Naive thymus-derived CD4-positive, alpha-beta T cell (primary cell): ENCODE results near the gene MGA. TPM values are rescaled to one million over a fixed set of nuclear protein-coding genes. Genes with fewer than 3 reads are reported as not detected.

Experiments used
- ATAC-seq: fragments of 150-1000 bp; cut with Tn5 transposase; 2 replicates; pipeline ENCODE4 v1.10.0; 2021; ENCODE audit warnings: mild to moderate bottlenecking, moderate library complexity
- CTCF ChIA-PET: fragments of 350-600 bp; sonication (Branson Sonifier 250); formaldehyde crosslinking; loops from one replicate; lab custom pipeline; 2021; ENCODE audit warnings: antibody characterized with exemption; lab: Charles Lee
- POLR2A ChIA-PET: fragments of 350-600 bp; sonication (Branson Sonifier 250); formaldehyde crosslinking; loops from one replicate; lab custom pipeline; 2021; ENCODE audit warnings: antibody characterized with exemption, inconsistent platforms; lab: Charles Lee
- DNase-seq, 9 donors: peaks; one replicate each; pipeline versions ENCODE4 v3.0.0 to v3.0.0-alpha.2; 2020 to 2022; ENCODE audit warnings: mixed read lengths in 1 of 9
- H3K27ac ChIP-seq: one replicate; pipeline ENCODE4 v1.7.0; 2013; ENCODE audit warnings: mild to moderate bottlenecking, low read depth, low read length, moderate library complexity
- H3K27me3 ChIP-seq, 2 donors: one replicate each; pipeline ENCODE4 v1.7.0; 2013; ENCODE audit warnings: low read length in 2 of 2, mild to moderate bottlenecking in 2 of 2, moderate library complexity in 2 of 2; ENCODE audit not compliant: control insufficient read depth in 2 of 2, insufficient read depth in 2 of 2
- H3K36me3 ChIP-seq, 3 experiments: 1 replicate in 2 of 3; 2 replicates in 1 of 3; pipeline ENCODE4 v1.7.0; 2013; ENCODE audit warnings: low read length in 3 of 3, mild to moderate bottlenecking in 3 of 3, moderate library complexity in 1 of 3; ENCODE audit not compliant: insufficient read depth in 3 of 3, control insufficient read depth in 2 of 3
- H3K4me1 ChIP-seq, 2 donors: one replicate each; pipeline ENCODE4 v1.7.0; 2013; ENCODE audit warnings: low read length in 2 of 2, mild to moderate bottlenecking in 2 of 2, moderate library complexity in 1 of 2; ENCODE audit not compliant: control insufficient read depth in 2 of 2, insufficient read depth in 2 of 2
- H3K4me3 ChIP-seq: 2 replicates; pipeline ENCODE4 v1.7.0; 2013; ENCODE audit warnings: mild to moderate bottlenecking, low read length
- H3K9me3 ChIP-seq, 3 experiments: 1 replicate in 2 of 3; 2 replicates in 1 of 3; pipeline ENCODE4 v1.7.0; 2013; ENCODE audit warnings: low read length in 3 of 3; ENCODE audit not compliant: control insufficient read depth in 2 of 3
- H3K27ac Mint-ChIP-seq, 9 donors: one replicate each; pipeline ENCODE4 v1.8.0; 2020 to 2022; ENCODE audit warnings: mixed read lengths in 9 of 9, mild to moderate bottlenecking in 8 of 9, moderate library complexity in 5 of 9, inconsistent platforms in 2 of 9
- H3K27me3 Mint-ChIP-seq, 5 donors: one replicate each; pipeline ENCODE4 v1.8.0; 2021 to 2022; ENCODE audit warnings: mixed read lengths in 5 of 5, mild to moderate bottlenecking in 1 of 5
- H3K36me3 Mint-ChIP-seq, 5 donors: one replicate each; pipeline ENCODE4 v1.8.0; 2020 to 2022; ENCODE audit warnings: mixed read lengths in 5 of 5, mild to moderate bottlenecking in 3 of 5, inconsistent platforms in 1 of 5
- H3K4me1 Mint-ChIP-seq, 7 donors: one replicate each; pipeline ENCODE4 v1.8.0; 2020 to 2022; ENCODE audit warnings: mixed read lengths in 7 of 7, mild to moderate bottlenecking in 3 of 7, inconsistent platforms in 1 of 7
- H3K4me3 Mint-ChIP-seq, 10 donors: one replicate each; pipeline ENCODE4 v1.8.0; 2020 to 2022; ENCODE audit warnings: mild to moderate bottlenecking in 10 of 10, mixed read lengths in 10 of 10, moderate library complexity in 6 of 10, inconsistent platforms in 2 of 10
- H3K9me3 Mint-ChIP-seq, 11 donors: one replicate each; pipeline ENCODE4 v1.8.0; 2020 to 2022; ENCODE audit warnings: mixed read lengths in 11 of 11, mild to moderate bottlenecking in 4 of 11, inconsistent platforms in 1 of 11, moderate library complexity in 1 of 11
- intact Hi-C, 2 donors: fragments of 100-400 bp; cut with micrococcal nuclease; formaldehyde crosslinking; loops; one replicate each; pipeline ENCODE4 v1.15.1; 2023
- polyA plus RNA-seq, 2 donors: library from polyadenylated mRNA; unstranded; fragments of 300-500 nt; fragmentation: Illumina TruSeq; gene quantifications; one replicate each; pipeline ENCODE4 v1.2.3, GENCODE V29; 2021
- total RNA-seq, 6 experiments: library from RNA in 5 of 6; stranded (reverse) in 5 of 6; gene quantifications; 1 replicate in 5 of 6; 2 replicates in 1 of 6; pipeline ENCODE4 v1.2.3 and lab custom pipeline; 2021 to 2026

MGA gene
- total and polyA plus RNA-seq, 7 experiments from 2014 or later = 12.7 to 73.8 (median 46.9) TPM

DNA sequence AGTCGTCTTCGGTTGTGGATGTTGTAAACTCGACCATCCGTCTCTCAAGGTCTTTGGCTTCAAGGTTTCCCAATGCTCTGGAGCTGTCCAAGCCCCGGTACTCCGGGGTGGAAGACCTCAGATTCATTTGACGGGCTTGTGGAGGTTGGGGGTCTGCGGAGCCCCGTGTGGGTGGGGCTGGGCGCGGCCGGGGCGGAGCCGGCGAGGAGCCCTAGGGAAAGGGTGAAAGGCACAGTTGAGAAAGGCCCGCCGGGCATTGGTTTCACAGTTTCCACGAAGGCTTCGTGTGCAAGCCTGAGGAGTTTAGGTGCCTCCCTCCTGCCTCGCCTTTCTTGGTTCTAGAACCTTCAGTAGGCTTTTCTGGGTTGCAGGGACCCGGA, 360 bp upstream of the MGA start:
- Histone ChIP-seq H3K27ac (peak overlapping the region; percentile 76), H3K27me3 (no peaks in the 10 kb centered on the region), H3K4me3 (peak overlapping the region; percentile 64), H3K36me3 (no peaks in the 10 kb centered on the region), H3K9me3 (no peaks in the 10 kb centered on the region), H3K4me1 (peaks cover 20 to 28% of the 10 kb centered on the region in 2 donors)
- POLR2A ChIA-PET = interaction anchor here (0.7 to 2.3 kb wide), 15 partner anchors 12 to 1434 kb away, joined by 3 to 19 read pairs (median 6); partner anchors contain the start of genes MAPKBP1 and RPAP1
- CTCF ChIA-PET = interaction anchor here (0.6 to 2.7 kb wide), 4 partner anchors 34 to 765 kb away, joined by 3 to 13 read pairs (median 5); partner anchors contain the start of gene VPS18
- peaks cover 0 to 7% (median 0%) of the 10 kb centered on the region in 11 donors for H3K9me3 Mint-ChIP-seq
- peak overlapping the region; percentile 90 to 100 (median 92) for H3K4me3 Mint-ChIP-seq
- peaks cover 0 to 19% (median 0%) of the 10 kb centered on the region in 5 donors for H3K36me3 Mint-ChIP-seq
- peak overlapping the region; percentile 92 to 98 (median 96) for H3K27ac Mint-ChIP-seq
- H3K27me3 Mint-ChIP-seq = peaks cover 0 to 45% (median 0%) of the 10 kb centered on the region in 5 donors
- intact Hi-C loops = loop anchor here (1.0 to 10.0 kb wide), 19 partner anchors 31 to 1851 kb away; partner anchors contain the start of genes GANC (in 2 of the 2), NDUFAF1 (in 2 of the 2), TMEM87A (in 2 of the 2) and CHAC1 (in 1 of the 2)
- no peak for ATAC-seq
- H3K4me1 Mint-ChIP-seq = peaks cover 13 to 59% (median 45%) of the 10 kb centered on the region in 7 donors
- peak in 1 of 9 donors; percentile 8 for DNase-seq

GRCh38 chr15:41661078-41661517, 893 bp downstream of the MGA start:
- peaks cover 18 to 67% (median 51%) of the 10 kb centered on the region in 7 donors for H3K4me1 Mint-ChIP-seq
- peaks cover 0 to 7% (median 0%) of the 10 kb centered on the region in 11 donors for H3K9me3 Mint-ChIP-seq
- POLR2A ChIA-PET = interaction anchor here (0.6 to 2.3 kb wide), 14 partner anchors 10 to 234 kb away, joined by 3 to 19 read pairs (median 6); partner anchors contain the start of genes ITPKA, MAPKBP1 and RPAP1
- intact Hi-C loops = loop anchor here (1.0 to 10.0 kb wide), 12 partner anchors 30 to 1850 kb away; partner anchors contain the start of genes CHAC1 (in 1 of the 2), GANC (in 1 of the 2), JMJD7 (in 1 of the 2) and MAPKBP1 (in 1 of the 2)
- Histone ChIP-seq H3K27me3 (no peaks in the 10 kb centered on the region), H3K27ac (peak overlapping the region; percentile 76), H3K36me3 (no peaks in the 10 kb centered on the region), H3K4me1 (peaks cover 20 to 28% of the 10 kb centered on the region in 2 donors), H3K9me3 (no peaks in the 10 kb centered on the region), H3K4me3 (peak overlapping the region; percentile 64)
- peaks cover 0 to 19% (median 0%) of the 10 kb centered on the region in 5 donors for H3K36me3 Mint-ChIP-seq
- no peak for ATAC-seq
- peak overlapping the region; percentile 92 to 98 (median 96) for H3K27ac Mint-ChIP-seq
- H3K4me3 Mint-ChIP-seq = peak overlapping the region; percentile 90 to 100 (median 92)
- peaks cover 0 to 40% (median 0%) of the 10 kb centered on the region in 5 donors for H3K27me3 Mint-ChIP-seq
- CTCF ChIA-PET = interaction anchor here (0.7 to 2.7 kb wide), 3 partner anchors 14 to 58 kb away, joined by 3 to 13 read pairs (median 4); no protein-coding TSS in a partner anchor
- DNase-seq = peak in 1 of 9 donors; percentile 8

DNA sequence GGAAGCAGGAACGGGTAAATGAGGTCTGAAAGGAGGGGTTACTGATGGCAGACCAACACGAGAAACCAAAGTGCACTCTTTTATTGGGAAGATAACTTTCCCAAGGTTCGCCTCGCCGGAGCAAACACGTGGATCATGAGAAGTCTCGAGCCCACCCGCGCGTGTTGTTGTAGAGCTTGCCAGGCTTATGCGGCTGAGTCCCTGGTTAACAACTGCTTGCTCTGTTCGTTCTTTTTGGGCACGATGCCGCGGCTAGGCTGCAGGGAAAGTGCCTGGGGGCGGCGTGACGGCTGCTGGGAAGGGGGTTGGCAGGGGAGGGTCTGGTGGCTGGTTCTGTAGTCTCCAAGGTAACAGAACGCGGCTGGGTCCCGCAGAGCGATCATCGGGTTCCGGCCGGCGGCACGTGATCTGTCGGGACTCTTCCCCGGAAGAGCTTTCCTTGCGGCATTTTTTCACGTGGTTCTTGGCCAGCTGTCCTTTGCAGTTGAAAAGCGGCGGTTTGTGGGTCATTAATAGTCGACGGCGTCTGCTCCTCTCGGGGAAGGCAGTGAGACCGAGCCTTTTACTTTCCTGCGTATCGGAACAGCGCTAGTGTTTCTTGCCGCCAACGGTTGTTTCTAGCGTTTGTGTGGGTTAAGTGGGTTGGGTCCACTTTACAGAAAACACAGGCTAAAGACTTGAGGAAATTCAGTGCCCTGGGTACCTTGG, 1.5 kb downstream of the MGA start:
- Mint-ChIP-seq H3K4me1 (peaks cover 19 to 73% (median 56%) of the 10 kb centered on the region in 7 donors), H3K4me3 (peak overlapping the region; percentile 90 to 100 (median 92)), H3K27ac (peak overlapping the region; percentile 92 to 98 (median 96)), H3K36me3 (peaks cover 0 to 19% (median 0%) of the 10 kb centered on the region in 5 donors), H3K9me3 (peaks cover 0 to 7% (median 0%) of the 10 kb centered on the region in 11 donors), H3K27me3 (peaks cover 0 to 38% (median 0%) of the 10 kb centered on the region in 5 donors)
- Histone ChIP-seq H3K4me1 (peaks cover 20 to 28% of the 10 kb centered on the region in 2 donors), H3K36me3 (no peaks in the 10 kb centered on the region), H3K9me3 (no peaks in the 10 kb centered on the region), H3K27me3 (no peaks in the 10 kb centered on the region), H3K4me3 (peak overlapping the region; percentile 64), H3K27ac (peak overlapping the region; percentile 76)
- ATAC-seq (peak; percentile 49), DNase-seq (peak; percentile 41 to 80 (median 60))
- intact Hi-C loops = loop anchor here (1.0 to 10.0 kb wide), 13 partner anchors 29 to 1849 kb away; partner anchors contain the start of genes CHAC1 (in 1 of the 2), GANC (in 1 of the 2), JMJD7 (in 1 of the 2) and MAPKBP1 (in 1 of the 2)
- ChIA-PET CTCF (interaction anchor here (0.7 to 2.7 kb wide), 3 partner anchors 13 to 58 kb away, joined by 3 to 13 read pairs (median 4); no protein-coding TSS in a partner anchor), POLR2A (interaction anchor here (0.6 to 2.3 kb wide), 6 partner anchors 9 to 112 kb away, joined by 3 to 8 read pairs (median 5); partner anchors contain the start of gene MAPKBP1)

- Histone ChIP-seq H3K36me3 (peaks cover 0 to 15% (median 6%) of the 10 kb centered on the region in 3 experiments), H3K27ac (no peak overlapping the region), H3K27me3 (no peaks in the 10 kb centered on the region), H3K9me3 (no peaks in the 10 kb centered on the region), H3K4me1 (peaks cover 11 to 12% of the 10 kb centered on the region in 2 donors), H3K4me3 (no peak overlapping the region)
- peak overlapping the region in 3 of 9 donors; percentile 11 to 67 (median 20) for H3K27ac Mint-ChIP-seq
- ATAC-seq (no peak), DNase-seq (no peak)
- peaks cover 18 to 84% (median 69%) of the 10 kb centered on the region in 7 donors for H3K4me1 Mint-ChIP-seq
- peaks cover 0 to 2% (median 0%) of the 10 kb centered on the region in 5 donors for H3K27me3 Mint-ChIP-seq
- H3K36me3 Mint-ChIP-seq = peaks cover 6 to 26% (median 23%) of the 10 kb centered on the region in 5 donors
- H3K9me3 Mint-ChIP-seq = peaks cover 0 to under 1% (median 0%) of the 10 kb centered on the region in 11 donors
- ChIA-PET CTCF (no interaction called here), POLR2A (no interaction called here)
- no peak overlapping the region for H3K4me3 Mint-ChIP-seq
- intact Hi-C loops = loop anchor here in 1 of 2 donors (10.0 kb wide), 1 partner anchor 268 kb away; no protein-coding TSS in a partner anchor
These were observed 6.2 kb downstream of the MGA start for GRCh38 chr15:41666353-41666920.

GRCh38 chr15:41669701-41670100, 9.5 kb downstream of the MGA start:
- intact Hi-C loops = loop anchor here in 1 of 2 donors (10.0 kb wide), 1 partner anchor 265 kb away; no protein-coding TSS in a partner anchor
- Mint-ChIP-seq H3K4me1 (peaks cover 17 to 73% (median 62%) of the 10 kb centered on the region in 7 donors), H3K27me3 (no peaks in the 10 kb centered on the region), H3K4me3 (peak overlapping the region in 2 of 10 donors; percentile 23 to 45), H3K36me3 (peaks cover 6 to 40% (median 26%) of the 10 kb centered on the region in 5 donors), H3K27ac (peak overlapping the region in 1 of 9 donors; percentile 14), H3K9me3 (no peaks in the 10 kb centered on the region)
- Histone ChIP-seq H3K27ac (no peak overlapping the region), H3K36me3 (peaks cover 0 to 15% (median 6%) of the 10 kb centered on the region in 3 experiments), H3K4me3 (no peak overlapping the region), H3K9me3 (no peaks in the 10 kb centered on the region), H3K27me3 (no peaks in the 10 kb centered on the region), H3K4me1 (peaks cover 4 to 9% of the 10 kb centered on the region in 2 donors)
- ChIA-PET CTCF (no interaction called here), POLR2A (no interaction called here)
- no peak for DNase-seq
- ATAC-seq = no peak
